HG03175 (cell line): ENCODE results near the gene CDKN2B-AS1.
"Not testable (repeated sequence)": the region's sequence is repeated elsewhere in the genome, so short reads cannot be mapped to it uniquely, and the experiment has no call there.

Experiments used
- ATAC-seq: cut with Tn5 transposase; IDR thresholded peaks from one replicate; pipeline ENCODE4 v1.9.1; 2021; ENCODE audit warnings: mild to moderate bottlenecking, moderate library complexity; ENCODE audit not compliant: unreplicated experiment

CDKN2B-AS1 gene

GRCh38 chr9:22041344-22041743, 46.8 kb downstream of the CDKN2B-AS1 start:
- ATAC-seq = no peak

- no peak for ATAC-seq
Observed at GRCh38 chr9:22041775-22042174, 47.2 kb downstream of the CDKN2B-AS1 start.

GRCh38 chr9:22043928-22044327, 49.3 kb downstream of the CDKN2B-AS1 start:
- ATAC-seq = no peak

GRCh38 chr9:22044583-22044982, 50.0 kb downstream of the CDKN2B-AS1 start:
- no peak for ATAC-seq

GRCh38 chr9:22045423-22045822, 50.8 kb downstream of the CDKN2B-AS1 start:
- ATAC-seq = no peak

GRCh38 chr9:22046243-22046885, 51.8 kb downstream of the CDKN2B-AS1 start:
- no peak for ATAC-seq

- ATAC-seq = no peak
Observed at GRCh38 chr9:22047596-22047995, 53.0 kb downstream of the CDKN2B-AS1 start.

GRCh38 chr9:22049411-22049810, 54.8 kb downstream of the CDKN2B-AS1 start:
- no peak for ATAC-seq

GRCh38 chr9:22050924-22051323, 56.3 kb downstream of the CDKN2B-AS1 start:
- ATAC-seq = no peak

GRCh38 chr9:22052376-22052945, 57.9 kb downstream of the CDKN2B-AS1 start:
- ATAC-seq = no peak

- ATAC-seq = no peak
Observed at GRCh38 chr9:22053178-22053577, 58.6 kb downstream of the CDKN2B-AS1 start.

- no peak for ATAC-seq
Observed at GRCh38 chr9:22054076-22054475, 59.5 kb downstream of the CDKN2B-AS1 start.

GRCh38 chr9:22054529-22054928, 59.9 kb downstream of the CDKN2B-AS1 start:
- ATAC-seq = no peak

GRCh38 chr9:22055090-22055489, 60.5 kb downstream of the CDKN2B-AS1 start:
- ATAC-seq = no peak

- ATAC-seq = no peak
Observed at GRCh38 chr9:22056402-22056801, 61.8 kb downstream of the CDKN2B-AS1 start.

GRCh38 chr9:22057972-22058371, 63.4 kb downstream of the CDKN2B-AS1 start:
- ATAC-seq = not testable (repeated sequence)

- ATAC-seq = no peak
Observed at GRCh38 chr9:22060831-22061383, 66.3 kb downstream of the CDKN2B-AS1 start.

GRCh38 chr9:22064957-22065356, 70.4 kb downstream of the CDKN2B-AS1 start:
- no peak for ATAC-seq

- ATAC-seq = no peak
Observed at GRCh38 chr9:22065431-22066200, 71.0 kb downstream of the CDKN2B-AS1 start.

GRCh38 chr9:22067196-22067595, 72.6 kb downstream of the CDKN2B-AS1 start:
- ATAC-seq = no peak

GRCh38 chr9:22068369-22068768, 73.8 kb downstream of the CDKN2B-AS1 start:
- no peak for ATAC-seq

- ATAC-seq = no peak
Observed at GRCh38 chr9:22073349-22073748, 78.8 kb downstream of the CDKN2B-AS1 start.
